Suppressor macrophage treated with lipopolysaccharide for 1 hour (primary cell): ENCODE results near the gene HFM1.
"Not testable (repeated sequence)": the region's sequence is repeated elsewhere in the genome, so short reads cannot be mapped to it uniquely, and the experiment has no call there.

Source experiments
- DNase-seq, 3 donors: peaks; one replicate each; pipeline ENCODE4 v3.0.0-alpha.2; 2020 to 2022

Gene HFM1

GRCh38 chr1:91404151-91405012 is at the start of gene HFM1:
HFM1 (minus strand) TSS chr1:91404837; CDS start chr1:91401082, 3,755 bp downstream.
- DNase-seq = peak; percentile 53 to 73 (median 60)

- DNase-seq = no peak
These were observed 49.5 kb upstream of the HFM1 start for GRCh38 chr1:91454136-91454535.

- no peak for DNase-seq
These were observed 45.6 kb upstream of the HFM1 start for GRCh38 chr1:91450260-91450659.

- DNase-seq = not testable (repeated sequence)
These were observed 43.1 kb upstream of the HFM1 start for GRCh38 chr1:91447782-91448181.

- DNase-seq = not testable (repeated sequence)
These were observed 37.3 kb upstream of the HFM1 start for GRCh38 chr1:91441980-91442379.

- peak in 1 of 3 donors; percentile 10 for DNase-seq
These were observed 36.2 kb upstream of the HFM1 start for GRCh38 chr1:91440847-91441246.

- DNase-seq = no peak
These were observed 34.4 kb upstream of the HFM1 start for GRCh38 chr1:91439016-91439415.

GRCh38 chr1:91428182-91428798 is 23.7 kb upstream of the HFM1 start:
- DNase-seq = peak; percentile 47 to 79 (median 59)

GRCh38 chr1:91427741-91428140 is 23.1 kb upstream of the HFM1 start:
- DNase-seq = no peak

- not testable (repeated sequence) for DNase-seq
These were observed 17.9 kb upstream of the HFM1 start for GRCh38 chr1:91422523-91422922.

- no peak for DNase-seq
These were observed 7.7 kb upstream of the HFM1 start for GRCh38 chr1:91412371-91412770.

- DNase-seq = no peak
These were observed 2.2 kb upstream of the HFM1 start for GRCh38 chr1:91406773-91407389.

- peak in 2 of 3 donors; percentile 26 to 36 for DNase-seq
These were observed 2.6 kb downstream of the HFM1 start for GRCh38 chr1:91402023-91402422.

GRCh38 chr1:91400133-91400725 is 4.4 kb downstream of the HFM1 start:
- no peak for DNase-seq

GRCh38 chr1:91398291-91398690 is 6.3 kb downstream of the HFM1 start:
- DNase-seq = no peak

GRCh38 chr1:91397605-91398004 is 7.0 kb downstream of the HFM1 start:
- DNase-seq = no peak

GRCh38 chr1:91393042-91393441 is 11.6 kb downstream of the HFM1 start:
- no peak for DNase-seq

GRCh38 chr1:91386109-91386508 is 18.5 kb downstream of the HFM1 start:
- DNase-seq = no peak

GRCh38 chr1:91383456-91383855 is 21.2 kb downstream of the HFM1 start:
- no peak for DNase-seq

GRCh38 chr1:91381844-91382243 is 22.8 kb downstream of the HFM1 start:
- no peak for DNase-seq

- DNase-seq = no peak
These were observed 30.6 kb downstream of the HFM1 start for GRCh38 chr1:91374086-91374485.

GRCh38 chr1:91372230-91372629 is 32.4 kb downstream of the HFM1 start:
- DNase-seq = not testable (repeated sequence)

GRCh38 chr1:91349524-91349923 is 55.1 kb downstream of the HFM1 start:
- DNase-seq = peak in 2 of 3 donors; percentile 5
